DND-41 (cell line): Measurements from ENCODE around the gene TWIST2.

ENCODE experiments used
- ATAC-seq: fragments of 200-7000 bp; cut with Tn5 transposase; 3 replicates; pipeline ENCODE4 v1.9.1; 2021; ENCODE audit warnings: low read depth; ENCODE audit not compliant: insufficient read depth
- DNase-seq: peaks from one replicate; pipeline ENCODE4 v3.0.0-alpha.2; 2020
- H2AFZ ChIP-seq: 2 replicates; pipeline ENCODE4 v1.6.0; 2012; ENCODE audit warnings: low read depth, low read length
- H3K27ac ChIP-seq: 2 replicates; pipeline ENCODE4 v1.5.1; 2012; ENCODE audit warnings: low read length, inconsistent platforms
- H3K27me3 ChIP-seq: fragments of 200-600 bp; sonication (generic); 2 replicates; pipeline ENCODE4 v1.6.0; 2012; ENCODE audit warnings: low read length, mild to moderate bottlenecking, inconsistent platforms; ENCODE audit not compliant: insufficient read depth, poor library complexity
- H3K36me3 ChIP-seq: 2 replicates; pipeline ENCODE4 v1.5.1; 2012; ENCODE audit warnings: low read length, inconsistent platforms; ENCODE audit not compliant: insufficient read depth
- H3K4me1 ChIP-seq: 2 replicates; pipeline ENCODE4 v1.5.1; 2012; ENCODE audit warnings: mild to moderate bottlenecking, low read length; ENCODE audit not compliant: insufficient read depth
- H3K4me2 ChIP-seq: 2 replicates; pipeline ENCODE4 v1.6.0; 2012; ENCODE audit warnings: mild to moderate bottlenecking, moderate library complexity, low read length, inconsistent platforms; ENCODE audit not compliant: insufficient read depth
- H3K4me3 ChIP-seq, 2 experiments: fragments of 200-600 bp in 1 of 2; shearing (Covaris generic) in 1 of 2; 2 replicates each; pipeline ENCODE4 v1.5.1; 2012 to 2016; ENCODE audit warnings: inconsistent platforms in 2 of 2, low read length in 2 of 2, mild to moderate bottlenecking in 2 of 2, low read depth in 1 of 2, moderate library complexity in 1 of 2
- H3K79me2 ChIP-seq: 2 replicates; pipeline ENCODE4 v1.6.0; 2012; ENCODE audit warnings: low read length, inconsistent platforms; ENCODE audit not compliant: insufficient read depth
- H3K9ac ChIP-seq: 2 replicates; pipeline ENCODE4 v1.6.0; 2012; ENCODE audit warnings: low read depth, mild to moderate bottlenecking, inconsistent platforms, low read length, moderate library complexity
- H3K9me3 ChIP-seq: 2 replicates; pipeline ENCODE4 v1.5.1; 2012; ENCODE audit warnings: low read length, moderate library complexity, mild to moderate bottlenecking, inconsistent platforms; ENCODE audit not compliant: insufficient read depth, severe bottlenecking
- H4K20me1 ChIP-seq: 2 replicates; pipeline ENCODE4 v1.6.0; 2012; ENCODE audit warnings: low read length; ENCODE audit not compliant: insufficient read depth
- EZH2 ChIP-seq: IDR thresholded peaks from 3 replicates; pipeline ENCODE4 v1.6.1; 2012; ENCODE audit warnings: borderline replicate concordance, low read depth, mild to moderate bottlenecking, moderate library complexity, low read length, inconsistent platforms; ENCODE audit not compliant: severe bottlenecking
- TF ChIP-seq, protein P1 (sequence below): IDR thresholded peaks from 2 replicates; pipeline ENCODE4 v1.5.1; 2012; ENCODE audit warnings: borderline replicate concordance, low read length, moderate library complexity, mild to moderate bottlenecking; ENCODE audit not compliant: poor library complexity, severe bottlenecking; ENCODE audit errors: extremely low read depth

The TWIST2 gene

DNA sequence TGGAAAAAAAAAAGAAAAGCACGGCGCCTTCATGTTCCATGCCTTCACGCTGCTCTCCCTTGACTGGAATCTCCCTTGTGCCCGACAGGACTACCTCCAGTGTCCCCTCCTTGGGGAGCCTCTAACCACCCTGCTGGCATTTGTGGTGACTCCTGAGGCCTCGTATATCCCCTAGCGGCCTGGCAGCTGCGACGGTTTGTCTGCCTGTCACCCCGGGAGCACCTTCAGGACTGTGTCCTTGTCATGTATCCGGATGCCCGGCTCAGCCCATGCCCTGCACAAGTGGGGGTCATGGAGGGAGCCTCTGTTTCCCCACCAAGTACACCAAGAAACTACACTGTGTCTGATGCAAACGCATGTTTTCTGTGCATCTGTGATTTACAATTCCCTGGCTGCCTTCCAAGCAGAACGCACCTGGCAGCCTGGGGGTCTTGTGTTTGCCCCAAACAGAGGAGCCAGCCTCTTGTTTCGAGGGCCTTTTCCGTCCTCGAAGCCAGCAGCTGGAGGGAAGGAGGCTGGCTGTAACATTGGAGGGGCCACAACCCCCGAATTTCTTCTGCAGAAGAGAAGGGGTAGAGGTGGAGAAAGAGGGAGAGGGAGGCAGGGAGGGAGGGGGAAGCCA lies 18.9 kb downstream of the TWIST2 start:
- Histone ChIP-seq H3K4me1 (no peaks in the 10 kb centered on the region), H3K4me3 (no peak overlapping the region), H3K9me3 (no peaks in the 10 kb centered on the region), H3K79me2 (no peaks in the 10 kb centered on the region), H2AFZ (no peak overlapping the region), H3K27me3 (no peaks in the 10 kb centered on the region), H3K4me2 (no peak overlapping the region), H3K36me3 (no peaks in the 10 kb centered on the region), H3K9ac (no peak overlapping the region), H4K20me1 (peaks cover 6% of the 10 kb centered on the region; the same call in 1 of the 2 replicates), H3K27ac (no peak overlapping the region)
- 0 out of 3 replicates have a peak, but pooled peaks have one; percentile 22 for ATAC-seq
- no peak for DNase-seq
- no peak for TF ChIP-seq EZH2
- TF ChIP-seq, protein P1, sequence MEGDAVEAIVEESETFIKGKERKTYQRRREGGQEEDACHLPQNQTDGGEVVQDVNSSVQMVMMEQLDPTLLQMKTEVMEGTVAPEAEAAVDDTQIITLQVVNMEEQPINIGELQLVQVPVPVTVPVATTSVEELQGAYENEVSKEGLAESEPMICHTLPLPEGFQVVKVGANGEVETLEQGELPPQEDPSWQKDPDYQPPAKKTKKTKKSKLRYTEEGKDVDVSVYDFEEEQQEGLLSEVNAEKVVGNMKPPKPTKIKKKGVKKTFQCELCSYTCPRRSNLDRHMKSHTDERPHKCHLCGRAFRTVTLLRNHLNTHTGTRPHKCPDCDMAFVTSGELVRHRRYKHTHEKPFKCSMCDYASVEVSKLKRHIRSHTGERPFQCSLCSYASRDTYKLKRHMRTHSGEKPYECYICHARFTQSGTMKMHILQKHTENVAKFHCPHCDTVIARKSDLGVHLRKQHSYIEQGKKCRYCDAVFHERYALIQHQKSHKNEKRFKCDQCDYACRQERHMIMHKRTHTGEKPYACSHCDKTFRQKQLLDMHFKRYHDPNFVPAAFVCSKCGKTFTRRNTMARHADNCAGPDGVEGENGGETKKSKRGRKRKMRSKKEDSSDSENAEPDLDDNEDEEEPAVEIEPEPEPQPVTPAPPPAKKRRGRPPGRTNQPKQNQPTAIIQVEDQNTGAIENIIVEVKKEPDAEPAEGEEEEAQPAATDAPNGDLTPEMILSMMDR: no peak

DNA sequence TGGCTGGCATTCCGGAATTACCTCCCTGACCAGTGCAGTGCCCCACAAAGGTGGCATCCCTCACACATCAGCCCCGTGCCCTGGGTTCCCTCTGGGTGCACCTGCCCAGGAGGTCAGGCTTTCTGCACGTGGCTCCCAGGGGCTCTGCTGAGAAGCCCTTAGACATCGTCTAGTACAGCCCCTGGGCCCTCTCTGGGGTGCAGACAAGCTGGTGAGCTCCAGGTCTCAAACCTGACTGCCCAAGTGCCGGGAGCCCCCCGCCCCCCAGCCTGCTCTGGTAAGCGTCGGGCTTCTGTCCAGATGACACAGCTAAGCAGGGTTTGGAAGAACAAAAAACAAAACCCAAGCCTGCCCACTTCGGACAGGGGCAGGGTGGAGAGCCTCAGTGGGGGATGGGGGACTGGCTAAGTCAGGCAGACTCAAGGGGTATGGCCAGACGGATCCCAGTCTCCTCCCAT lies 20.2 kb downstream of the TWIST2 start:
- ATAC-seq (no peak), DNase-seq (no peak)
- Histone ChIP-seq H3K4me1 (no peaks in the 10 kb centered on the region), H3K36me3 (no peaks in the 10 kb centered on the region), H3K9me3 (no peaks in the 10 kb centered on the region), H3K27me3 (no peaks in the 10 kb centered on the region), H4K20me1 (peaks cover 6% of the 10 kb centered on the region; the same call in 1 of the 2 replicates), H3K9ac (no peak overlapping the region), H3K4me3 (no peak overlapping the region), H2AFZ (no peak overlapping the region), H3K4me2 (no peak overlapping the region), H3K27ac (no peak overlapping the region), H3K79me2 (no peaks in the 10 kb centered on the region)
- TF ChIP-seq, protein P1: no peak
- no peak for TF ChIP-seq EZH2

DNA sequence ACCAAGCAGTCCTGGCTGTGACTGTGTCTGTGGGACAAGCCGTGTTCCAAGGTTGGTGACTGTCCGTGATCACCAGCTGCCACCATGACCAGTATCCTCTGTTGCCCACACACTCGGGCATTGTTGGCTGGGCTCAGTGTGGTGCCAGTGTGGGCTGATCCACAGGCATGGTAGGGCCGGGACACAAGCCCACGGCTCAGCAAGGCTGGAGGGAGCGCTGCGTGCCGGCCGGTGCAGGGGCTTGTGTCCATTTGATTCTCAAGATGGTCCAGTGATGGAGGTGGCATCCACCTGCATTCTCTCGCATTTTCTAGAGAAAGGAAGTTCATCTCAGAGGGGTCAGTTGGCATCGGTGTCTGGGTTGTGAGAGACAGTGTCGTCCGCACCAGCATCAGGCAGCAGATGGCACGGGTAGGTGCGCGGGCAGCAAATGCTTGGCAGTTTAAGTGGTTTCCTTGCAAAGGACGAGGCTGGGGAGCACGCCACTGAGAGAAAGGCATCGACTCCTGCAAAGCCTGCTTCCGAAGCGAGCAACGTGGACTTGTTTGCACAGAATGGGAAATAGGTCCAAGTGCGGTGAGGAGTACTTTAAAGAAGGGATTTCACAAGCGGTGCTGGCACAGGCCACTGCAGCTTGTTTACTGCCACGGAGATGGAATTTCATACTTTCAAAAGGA lies 20.9 kb downstream of the TWIST2 start:
- Histone ChIP-seq H3K79me2 (no peaks in the 10 kb centered on the region), H3K4me2 (no peak overlapping the region), H3K27ac (no peak overlapping the region), H4K20me1 (peaks cover 6% of the 10 kb centered on the region; the same call in 1 of the 2 replicates), H3K27me3 (no peaks in the 10 kb centered on the region), H3K4me1 (no peaks in the 10 kb centered on the region), H3K9me3 (no peaks in the 10 kb centered on the region), H3K36me3 (no peaks in the 10 kb centered on the region), H3K9ac (no peak overlapping the region), H3K4me3 (no peak overlapping the region), H2AFZ (no peak overlapping the region)
- TF ChIP-seq, protein P1: no peak
- no peak for TF ChIP-seq EZH2
- ATAC-seq (no peak), DNase-seq (no peak)
